Thyroid gland (tissue), 4 donors: Measurements from ENCODE around the gene CDC42EP1.
A peak's percentile ranks its signal among the peaks of the same experiment; 100 is the strongest.

Experiments
- CTCF ChIP-seq, 6 experiments: fragments of 200-600 bp in 3 of 6; fragments of 450-650 bp in 3 of 6; sonication (generic) in 3 of 6; IDR thresholded peaks; one replicate each; pipeline ENCODE4 v1.5.1; 2016 to 2019; ENCODE audit warnings: antibody characterized with exemption in 6 of 6, mild to moderate bottlenecking in 2 of 6, inconsistent platforms in 1 of 6, moderate library complexity in 1 of 6
- POLR2A ChIP-seq, 2 donors: fragments of 450-650 bp; IDR thresholded peaks; one replicate each; pipeline ENCODE4 v1.6.1; 2017; ENCODE audit warnings: antibody characterized with exemption in 2 of 2, mild to moderate bottlenecking in 2 of 2, moderate library complexity in 1 of 2

GRCh38 chr22:37566903-37567798 is 6.9 kb downstream of the CDC42EP1 start:
- TF ChIP-seq POLR2A (IDR thresholded peaks at IDR 0.05): no peak
- peak; percentile 92 to 96 (median 94) for TF ChIP-seq CTCF (IDR thresholded peaks at IDR 0.05)
